Measurements from ENCODE around the gene EGR2. TPM values are rescaled to one million over a fixed set of nuclear protein-coding genes. Genes with fewer than 3 reads are reported as not detected.

Gene EGR2
- total RNA-seq, 1 experiment from 2014 or later = 2.6 TPM

GRCh38 chr10:62861507-62861906 is 45.3 kb upstream of the EGR2 start:
- no peak overlapping the region for H2BK5ac ChIP-seq (ENCODE audit: insufficient read length, low read length)
- H3K9me3 ChIP-seq (ENCODE audit: control insufficient read depth, low read depth, low read length) = no peaks in the 10 kb centered on the region
- Mint-ChIP-seq H3K4me3 (no peak overlapping the region), H3K27me3 (ENCODE audit: low read depth) (no peaks in the 10 kb centered on the region), H3K36me3 (ENCODE audit: insufficient read depth in 1 of 3, low read depth in 3 of 3) (no peaks in the 10 kb centered on the region), H3K4me1 (peaks cover 5 to 6% of the 10 kb centered on the region in 2 experiments; a peak in 2 of 4 replicates), H3K27ac (no peak overlapping the region), H3K9me3 (no peaks in the 10 kb centered on the region)
- H2BK12ac ChIP-seq (ENCODE audit: insufficient read length, low read depth, low read length) = no peak overlapping the region
- H3K79me1 ChIP-seq (ENCODE audit: insufficient read depth, low read depth, low read length, poor library complexity, severe bottlenecking) = no peaks in the 10 kb centered on the region
- H2BK20ac ChIP-seq (ENCODE audit: low read depth, low read length, poor library complexity, severe bottlenecking) = no peak overlapping the region
- no peak overlapping the region for H3K9ac ChIP-seq (ENCODE audit: extremely low read depth, insufficient read length, low read length)
- no peak overlapping the region for H3T11ph ChIP-seq (ENCODE audit: low read length)
- no peak overlapping the region for H3K14ac ChIP-seq (ENCODE audit: insufficient read depth, low read length)
- no peak for TF ChIP-seq CTCF (conservative IDR thresholded peaks at IDR 0.05)
- no peaks in the 10 kb centered on the region for H3K79me2 ChIP-seq (ENCODE audit: insufficient read depth, low read length)
- no peaks in the 10 kb centered on the region for H4K20me1 ChIP-seq (ENCODE audit: control insufficient read depth, insufficient read depth, insufficient read length)
- no peak overlapping the region for H3K4me2 ChIP-seq (ENCODE audit: insufficient read depth, insufficient read length, low read length)
- H4K5ac ChIP-seq (ENCODE audit: insufficient read length, low read depth, low read length) = no peak overlapping the region
- H3K56ac ChIP-seq (ENCODE audit: insufficient read length, low read depth, low read length) = no peak overlapping the region
- H3K23me2 ChIP-seq (ENCODE audit: insufficient read length, low read depth, low read length, poor library complexity, severe bottlenecking) = no peaks in the 10 kb centered on the region
- no peak overlapping the region for H4K91ac ChIP-seq (ENCODE audit: insufficient read length, low read depth, low read length)
- no peak overlapping the region for H4K8ac ChIP-seq (replicated peaks; ENCODE audit: insufficient read length, low read depth, low read length)
- DNase-seq = no peak
- H3K27ac ChIP-seq (ENCODE audit: insufficient read length, low read depth, low read length) = no peak overlapping the region
- H3K23ac ChIP-seq (ENCODE audit: insufficient read length, low read depth, low read length) = no peak overlapping the region
- no peak overlapping the region for H3K18ac ChIP-seq (ENCODE audit: insufficient read length, low read depth, low read length)
- no peak overlapping the region for H2BK120ac ChIP-seq (ENCODE audit: low read depth, low read length, poor library complexity, severe bottlenecking)
- no peaks in the 10 kb centered on the region; the same call in 1 of the 2 replicates for H3K4me1 ChIP-seq (ENCODE audit: insufficient read depth, low read length)
- H2BK15ac ChIP-seq (ENCODE audit: low read depth, low read length) = no peak overlapping the region
- no peak overlapping the region for H2AK5ac ChIP-seq (ENCODE audit: insufficient read length, low read length)
- H3K27me3 ChIP-seq (ENCODE audit: insufficient read depth, low read length) = no peaks in the 10 kb centered on the region
- no peak overlapping the region for H2AFZ ChIP-seq (ENCODE audit: low read length)
- no peak overlapping the region for H3K4ac ChIP-seq (ENCODE audit: low read depth, low read length)
- WGBS (ENCODE audit: extremely low coverage, insufficient read length, low lambda C conversion rate) = no CpG with 5 or more reads among the region's 3 CpGs

Data from H9 (cell line).